HG03097 (cell line): Measurements from ENCODE around the gene PTPRD.
"Not testable (repeated sequence)": the region's sequence is repeated elsewhere in the genome, so short reads cannot be mapped to it uniquely, and the experiment has no call there.

Experiments
- ATAC-seq: cut with Tn5 transposase; IDR thresholded peaks from one replicate; pipeline ENCODE4 v1.9.1; 2021; ENCODE audit not compliant: unreplicated experiment, low FRiP score

Gene PTPRD

GRCh38 chr9:9998491-9999287 lies 614.1 kb downstream of the PTPRD start:
- peak; percentile 53 for ATAC-seq

DNA sequence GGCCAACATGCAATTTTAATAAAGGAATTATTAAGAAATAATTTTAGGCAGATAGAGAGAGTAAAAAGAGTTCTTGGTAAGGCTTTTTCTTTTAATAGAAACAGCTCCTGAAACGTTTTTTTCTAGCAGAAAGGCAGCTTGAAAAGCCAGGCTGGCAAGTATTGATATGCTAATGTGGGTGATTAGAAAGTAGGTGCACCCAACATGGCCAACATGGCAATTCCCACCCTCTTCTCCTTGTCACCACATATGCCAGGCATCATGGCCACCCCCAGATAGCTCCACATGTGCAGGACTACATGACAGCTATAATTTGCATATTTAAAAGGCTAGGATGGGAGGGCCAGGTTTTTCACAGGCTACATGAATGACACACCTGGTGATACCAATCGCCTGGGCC lies 615.2 kb downstream of the PTPRD start:
- ATAC-seq: no peak

DNA sequence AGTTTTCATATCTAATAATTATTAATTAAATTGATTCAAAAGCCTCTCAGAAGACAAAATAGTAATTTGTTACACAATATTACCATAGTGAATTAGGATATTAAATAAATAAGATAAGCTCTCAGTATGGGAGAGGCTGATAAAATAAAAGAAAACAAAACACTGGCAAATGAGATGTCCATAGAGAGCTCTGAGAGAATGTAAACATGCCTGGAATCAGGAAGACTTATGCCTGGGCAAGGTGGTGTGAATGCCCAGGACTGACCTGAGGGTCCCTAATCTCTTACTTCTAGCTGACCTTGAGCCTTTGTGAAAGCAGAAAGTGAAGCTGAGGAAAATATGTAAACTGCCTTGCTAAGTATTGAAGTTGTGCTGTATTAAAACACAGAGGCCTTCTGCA lies 616.5 kb downstream of the PTPRD start:
- ATAC-seq: no peak

DNA sequence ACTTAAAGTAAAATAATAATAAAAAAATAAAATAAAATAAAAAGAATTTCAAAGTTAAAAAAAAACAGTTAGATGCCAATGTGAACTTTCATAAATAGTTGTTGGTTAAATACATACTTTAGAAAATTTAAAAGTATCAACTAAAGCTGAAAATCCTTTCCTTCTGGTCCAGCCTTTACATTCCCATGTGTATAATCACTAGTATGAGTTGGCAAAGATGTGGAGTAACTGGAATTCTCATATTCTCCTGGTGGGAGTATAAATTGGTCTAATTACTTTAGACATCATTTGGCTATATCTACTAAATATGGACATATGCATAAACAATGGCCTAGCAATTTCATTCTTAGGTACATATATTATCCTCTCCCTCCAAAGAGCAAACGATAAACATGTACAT lies 619.9 kb downstream of the PTPRD start:
- ATAC-seq: no peak

- no peak for ATAC-seq
Measured at GRCh38 chr9:9973062-9973461, 639.7 kb downstream of the PTPRD start.

GRCh38 chr9:9970514-9970913 lies 642.3 kb downstream of the PTPRD start:
- ATAC-seq: no peak

GRCh38 chr9:9963841-9964240 lies 649.0 kb downstream of the PTPRD start:
- no peak for ATAC-seq

DNA sequence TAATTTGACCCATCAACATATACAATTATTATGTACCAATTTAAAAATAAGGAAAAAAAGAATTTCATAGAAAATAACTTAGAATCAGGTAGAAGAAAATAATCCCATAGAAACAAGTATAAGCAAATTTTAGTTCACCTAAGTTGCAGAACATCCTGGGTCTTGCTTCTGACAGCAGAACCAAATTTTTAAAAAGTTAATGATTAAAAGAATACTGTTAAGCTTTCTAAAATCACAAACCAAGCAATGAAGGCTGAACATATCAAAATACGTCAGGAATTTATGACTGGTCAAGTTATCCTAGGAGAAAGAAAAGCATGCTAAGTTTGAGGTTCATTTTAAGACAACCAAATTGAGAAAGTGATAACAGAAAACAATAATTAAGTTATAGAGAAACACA lies 650.9 kb downstream of the PTPRD start:
- no peak for ATAC-seq

DNA sequence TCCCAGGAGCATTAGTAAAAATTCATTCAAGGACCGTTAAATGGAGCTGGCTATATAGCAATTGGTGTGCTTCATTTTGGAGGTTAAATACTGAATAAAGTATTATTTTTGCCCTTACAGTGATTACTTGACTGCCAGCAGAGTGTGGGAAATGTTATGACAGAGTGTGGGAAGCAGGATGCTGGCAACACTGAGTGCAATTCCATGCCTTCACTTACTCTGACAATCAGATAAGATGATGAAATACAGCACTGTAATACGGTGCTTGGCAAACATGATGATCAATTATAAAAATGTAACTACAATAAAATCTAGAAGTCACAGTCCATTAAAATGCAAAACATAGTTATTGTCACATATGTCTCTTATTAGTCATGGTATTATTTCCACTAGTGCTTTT lies 651.3 kb downstream of the PTPRD start:
- no peak for ATAC-seq

DNA sequence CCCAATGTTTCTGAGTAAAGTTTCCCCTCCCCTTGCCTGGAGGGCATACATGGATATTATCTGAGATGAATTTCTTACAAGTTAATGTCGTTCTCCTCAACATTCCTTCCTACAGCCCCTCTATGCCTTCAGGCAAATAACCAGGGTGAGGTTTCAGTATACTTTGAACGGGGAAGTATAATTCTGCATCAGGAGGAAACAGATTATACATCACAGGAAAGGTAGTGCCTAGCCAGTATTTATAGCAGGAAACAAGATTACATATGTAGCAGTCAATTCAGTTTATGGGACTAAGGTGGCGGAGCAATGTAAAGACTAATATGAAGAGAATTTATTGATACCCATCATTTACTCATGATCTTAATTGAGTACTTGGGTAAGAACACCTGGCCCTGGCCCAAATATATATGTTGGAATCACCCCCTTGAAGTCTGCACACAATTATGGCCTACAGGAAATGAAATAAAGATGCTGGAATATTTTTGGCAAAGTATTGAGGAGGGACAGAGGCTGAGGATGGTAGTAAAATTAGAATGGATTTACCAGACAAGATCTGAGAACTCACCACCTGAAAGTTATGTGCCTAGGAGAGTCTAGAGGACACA lies 661.1 kb downstream of the PTPRD start:
- ATAC-seq: no peak

DNA sequence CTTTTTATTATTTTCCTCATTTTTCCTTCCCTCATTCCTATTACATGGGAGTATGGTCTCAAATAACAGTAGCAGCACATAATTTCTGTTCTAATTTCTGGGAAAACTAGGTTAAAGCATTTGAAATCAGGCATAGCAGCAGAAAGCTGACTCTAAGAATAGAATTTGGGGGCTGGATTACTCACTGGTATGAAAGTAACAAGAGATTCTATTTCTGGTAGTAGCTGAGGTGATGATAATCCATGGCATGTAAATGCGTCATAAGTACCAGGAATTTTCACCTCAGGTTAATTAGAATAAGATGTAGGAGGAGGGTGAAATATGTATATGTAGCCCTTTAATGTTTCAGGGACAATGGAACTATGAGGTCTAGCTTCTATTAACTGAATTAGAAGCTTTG lies 662.0 kb downstream of the PTPRD start:
- ATAC-seq: no peak

DNA sequence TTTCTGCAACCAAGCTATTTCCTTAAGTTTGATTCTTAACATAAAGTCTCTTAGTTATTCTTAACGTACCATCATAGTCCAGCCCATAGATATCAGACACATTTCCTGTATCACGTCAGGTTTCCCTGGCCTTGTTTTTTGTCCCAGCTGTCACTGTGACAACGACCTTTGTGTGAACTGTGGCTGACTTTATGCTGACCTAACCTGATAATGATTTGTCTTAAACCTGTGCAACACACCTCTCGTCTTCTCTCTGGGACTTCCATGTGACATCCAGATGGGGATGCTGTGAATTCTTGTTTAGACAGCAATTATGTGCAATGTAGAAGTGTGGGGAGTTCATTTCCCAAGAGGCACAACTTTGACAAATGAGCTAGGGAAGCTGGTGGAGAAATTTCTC lies 662.8 kb downstream of the PTPRD start:
- no peak for ATAC-seq

DNA sequence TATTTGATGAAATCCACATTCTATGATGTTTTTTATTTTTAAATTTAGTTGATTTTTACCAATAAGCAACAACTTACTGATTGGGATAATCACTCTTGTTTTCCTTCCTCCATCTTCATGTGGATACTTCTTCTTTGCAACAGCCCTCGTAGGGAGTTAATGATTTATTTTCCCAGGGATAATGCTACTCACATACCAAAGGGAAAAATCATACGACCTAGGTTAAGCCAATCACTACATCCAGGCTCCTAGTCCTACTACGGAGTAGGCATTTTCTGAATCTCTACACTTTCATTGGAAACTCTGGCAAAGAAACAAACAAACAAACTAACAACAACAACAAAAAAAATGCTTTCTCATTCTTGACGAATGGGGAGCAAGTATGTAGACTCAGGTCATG lies 663.4 kb downstream of the PTPRD start:
- no peak for ATAC-seq

DNA sequence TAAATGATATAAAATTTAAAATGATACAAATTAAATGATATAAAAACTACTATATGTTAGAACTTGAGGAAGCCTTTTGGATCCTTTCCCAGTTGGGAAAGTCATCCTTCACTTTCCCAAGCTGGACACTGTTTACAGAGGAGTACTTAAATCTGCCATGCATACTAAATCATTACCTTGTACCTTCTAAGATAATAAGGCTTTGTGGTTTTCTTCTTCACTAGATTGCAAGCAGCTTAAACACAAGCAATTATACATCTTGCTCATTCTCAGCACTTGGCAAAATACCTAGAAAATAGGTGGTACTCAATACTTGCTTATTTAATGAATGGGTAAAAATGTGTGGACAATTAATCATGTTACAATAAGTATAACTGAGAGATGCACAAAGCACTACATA lies 666.8 kb downstream of the PTPRD start:
- ATAC-seq: no peak

DNA sequence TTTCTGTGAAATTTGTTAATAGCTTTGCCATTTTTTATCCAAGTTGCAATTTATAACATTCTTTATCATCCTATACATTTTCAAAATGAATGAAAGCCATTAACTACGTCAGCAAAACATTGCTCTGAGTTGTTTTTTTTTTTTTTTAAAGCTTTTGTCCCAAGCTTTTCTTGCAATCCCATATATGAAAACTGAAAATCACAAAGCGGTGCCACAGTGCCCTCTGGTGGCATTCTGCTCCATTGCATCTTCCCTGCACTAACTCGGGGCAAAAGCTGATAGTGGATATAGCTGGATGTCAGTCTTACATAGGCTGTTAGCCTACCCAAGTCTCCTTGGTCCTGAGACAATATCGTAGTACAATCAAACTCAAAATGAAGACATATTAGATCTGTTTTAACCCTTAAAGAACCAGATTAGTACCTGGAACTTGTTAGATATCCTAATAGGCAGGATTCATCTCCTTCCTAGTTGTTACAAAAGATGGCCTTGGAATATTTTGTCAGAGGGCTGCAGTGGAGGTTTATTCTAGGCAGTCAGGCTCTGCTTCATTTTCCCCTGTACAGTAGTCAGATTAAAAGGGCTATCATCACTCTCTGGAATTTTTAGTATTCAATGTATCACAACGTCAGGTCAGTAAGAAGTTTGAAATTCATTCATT lies 669.9 kb downstream of the PTPRD start:
- no peak for ATAC-seq

DNA sequence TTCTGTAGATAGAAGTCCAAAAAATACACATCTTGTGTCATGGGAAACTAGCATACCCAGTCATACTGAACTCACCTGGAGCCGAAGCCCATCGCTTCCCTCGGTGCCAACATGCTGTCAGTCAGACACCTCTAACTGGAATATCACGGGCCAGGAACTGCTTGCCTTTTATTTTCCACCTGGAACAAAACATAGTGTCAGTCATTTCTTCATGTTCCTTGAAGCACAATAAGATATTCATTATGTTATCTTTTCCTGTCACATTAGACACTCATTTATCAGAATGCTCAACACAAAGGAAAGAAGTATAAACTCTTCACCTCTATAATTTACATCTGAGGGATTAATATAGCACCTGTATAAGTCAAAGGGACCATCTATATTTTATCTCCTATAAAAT lies 674.4 kb downstream of the PTPRD start:
- ATAC-seq: no peak

- not testable (repeated sequence) for ATAC-seq
Measured at GRCh38 chr9:9931464-9931863, 681.3 kb downstream of the PTPRD start.

- ATAC-seq: no peak
Measured at GRCh38 chr9:9924376-9924775, 688.4 kb downstream of the PTPRD start.

- no peak for ATAC-seq
Measured at GRCh38 chr9:9921805-9922204, 691.0 kb downstream of the PTPRD start.

GRCh38 chr9:9920425-9921060 lies 692.3 kb downstream of the PTPRD start:
- no peak for ATAC-seq

DNA sequence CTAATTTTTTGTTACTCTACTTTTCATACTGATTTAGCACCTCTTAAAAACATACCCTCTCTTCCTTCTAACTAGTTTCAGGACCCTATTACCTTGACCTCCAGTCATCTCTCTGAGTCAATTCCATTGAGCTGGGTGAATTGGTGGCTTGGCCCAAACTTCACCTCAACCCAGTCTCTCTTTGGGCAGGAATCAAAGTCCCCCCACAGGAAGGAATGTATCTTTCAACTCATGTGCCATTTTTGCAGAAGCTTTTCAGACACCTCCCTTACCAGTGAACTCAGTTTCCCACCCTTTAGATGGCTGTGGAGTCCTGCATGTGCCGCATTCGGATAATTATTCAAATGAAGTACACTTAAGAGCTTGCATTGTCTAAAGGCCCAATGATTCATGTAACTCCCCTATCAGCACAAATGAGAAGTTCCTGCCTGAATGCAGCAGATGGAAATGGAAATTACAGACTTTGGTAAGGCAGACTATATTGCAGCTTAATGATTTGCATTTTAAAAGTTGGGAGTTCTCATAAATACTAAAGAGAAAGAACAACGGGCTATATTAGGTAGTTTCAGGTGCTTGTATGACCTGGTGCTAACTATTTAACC lies 693.5 kb downstream of the PTPRD start:
- no peak for ATAC-seq
